HPDE6-E6E7 (cell line): Measurements from ENCODE around the gene ALDOC.
"Not testable (repeated sequence)": the region's sequence is repeated elsewhere in the genome, so short reads cannot be mapped to it uniquely, and the experiment has no call there.

Source experiments
- DNase-seq: peaks from one replicate; pipeline ENCODE4 v3.0.0; 2011; ENCODE audit warnings: missing footprints; ENCODE audit errors: extremely low spot score

ALDOC gene

GRCh38 chr17:28582513-28582912, 5.8 kb upstream of the ALDOC start:
- no peak for DNase-seq

DNA sequence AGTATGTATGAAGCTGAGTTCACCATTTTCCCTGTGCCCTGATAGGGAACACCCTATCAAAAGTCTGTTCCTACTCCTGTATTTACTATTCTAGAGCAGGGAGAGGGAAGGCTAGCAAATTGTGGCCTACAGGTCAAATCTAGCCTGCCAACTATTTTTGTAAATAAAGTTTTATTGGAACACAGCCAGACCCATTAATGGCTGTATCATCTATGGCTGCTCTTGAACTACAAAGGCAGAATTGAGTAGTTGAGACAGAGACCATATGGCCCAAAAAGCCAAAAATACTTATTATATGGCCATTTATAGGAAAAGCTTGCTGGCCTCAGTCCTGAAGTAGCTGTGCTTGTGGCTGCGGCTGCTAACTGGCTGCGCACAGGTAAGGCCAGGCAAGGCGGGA, 4.3 kb upstream of the ALDOC start:
- DNase-seq, result no peak

DNA sequence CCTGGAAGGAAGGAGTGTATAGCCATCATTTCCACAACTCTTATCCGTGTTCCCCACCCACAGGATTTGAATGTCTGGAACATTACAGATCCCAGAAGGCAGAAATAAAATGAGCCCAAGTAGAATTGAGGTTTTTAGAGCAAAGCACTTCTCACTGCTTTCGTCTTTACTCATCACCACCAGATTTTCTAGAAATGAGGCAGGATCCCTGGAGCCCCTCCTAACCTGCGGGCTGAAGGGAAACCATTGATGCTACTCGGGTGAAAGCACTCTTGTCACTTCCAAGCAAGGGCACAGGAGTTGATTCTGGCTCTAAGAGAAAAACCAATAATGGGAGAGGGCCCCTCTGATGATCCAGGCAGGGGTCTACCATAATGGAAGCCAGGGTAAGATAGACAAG, 2.8 kb upstream of the ALDOC start:
- no peak for DNase-seq

DNA sequence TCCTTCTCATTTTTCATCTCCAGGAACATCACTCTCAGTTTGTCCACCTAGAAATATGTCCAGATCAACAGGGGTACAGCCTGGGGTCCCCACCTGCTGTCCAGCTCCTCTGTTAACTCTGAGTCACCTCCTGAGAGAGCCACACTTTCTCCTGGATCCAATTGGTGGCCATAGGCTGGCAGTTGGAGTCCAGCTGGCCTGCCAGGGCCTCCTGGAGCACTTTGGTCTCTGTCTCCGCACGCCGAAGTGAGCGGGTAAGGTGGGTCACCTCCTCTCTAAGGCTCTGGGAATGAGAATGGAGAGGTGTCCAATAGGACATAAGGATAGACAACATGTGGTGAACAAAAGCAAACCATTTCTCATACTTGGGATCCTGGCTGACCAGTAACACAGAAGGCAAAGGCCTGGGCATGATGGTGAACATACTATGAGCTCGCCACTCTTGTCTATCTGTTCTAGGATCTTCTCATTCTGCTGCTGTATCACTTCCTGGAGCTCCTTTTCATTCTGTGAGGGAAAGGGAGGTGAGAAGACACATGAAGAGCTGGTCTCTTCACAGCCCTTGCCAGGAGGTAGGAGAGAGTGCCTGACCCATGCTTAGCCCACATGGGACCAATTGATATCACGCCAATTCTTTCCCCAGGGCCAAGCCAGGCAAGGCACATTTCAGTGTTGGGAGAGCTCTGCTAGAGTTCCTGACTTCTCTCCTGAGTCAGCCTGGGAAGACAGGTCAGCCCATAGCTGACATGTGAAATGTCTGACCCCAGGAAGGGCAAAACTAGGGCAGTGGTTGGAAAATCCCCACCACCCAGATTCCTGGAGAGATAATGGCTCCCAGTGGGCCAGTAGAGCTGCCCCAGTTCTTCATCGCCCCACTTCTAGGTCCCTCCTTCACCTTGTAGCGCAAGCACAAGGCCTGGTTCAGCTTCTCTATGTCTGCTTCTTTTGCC, 1.8 kb upstream of the ALDOC start:
- DNase-seq, result no peak

GRCh38 chr17:28577466-28577824, 750 bp upstream of the ALDOC start:
- no peak for DNase-seq

DNA sequence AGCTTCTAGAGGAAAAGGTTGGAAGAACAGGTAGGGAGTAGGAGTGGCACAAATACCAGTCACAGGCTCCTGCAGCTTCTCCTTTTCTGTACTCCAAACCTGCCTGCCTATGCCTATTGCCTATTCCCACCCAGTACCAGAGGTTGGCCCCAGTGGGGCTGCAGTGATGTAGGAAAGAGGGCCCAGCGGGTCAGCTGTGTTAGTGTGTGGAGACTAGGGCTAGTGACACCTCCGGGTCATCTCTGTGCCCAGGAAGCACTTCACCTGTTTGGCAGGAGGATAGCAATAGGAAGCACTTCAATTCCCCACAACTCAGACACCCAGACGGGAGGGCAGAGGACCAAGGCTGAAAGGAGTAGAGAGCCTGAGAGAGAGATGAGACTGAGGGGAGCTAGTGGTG, 679 bp downstream of the ALDOC start:
- not testable (repeated sequence) for DNase-seq

GRCh38 chr17:28575126-28575795, 1.4 kb downstream of the ALDOC start:
- no peak for DNase-seq

DNA sequence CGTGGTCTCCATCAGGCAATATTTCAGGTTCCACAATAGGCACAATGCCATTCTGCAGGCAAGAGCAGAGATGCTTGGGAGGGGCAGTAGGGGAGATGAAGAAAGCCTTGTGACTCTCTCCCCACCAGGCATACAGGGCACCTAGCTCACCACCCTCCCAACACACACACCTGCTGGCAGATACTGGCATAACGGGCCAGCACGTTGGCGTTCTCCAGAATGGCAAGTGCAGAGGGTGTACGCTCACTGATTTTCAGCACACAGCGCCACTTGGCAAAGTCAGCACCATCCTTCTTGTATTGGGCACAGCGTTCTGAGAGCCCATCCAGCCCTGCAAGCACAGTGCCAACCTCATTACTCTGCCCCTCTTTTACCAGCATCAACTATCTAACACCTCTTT, 2.2 kb downstream of the ALDOC start:
- DNase-seq, result no peak

DNA sequence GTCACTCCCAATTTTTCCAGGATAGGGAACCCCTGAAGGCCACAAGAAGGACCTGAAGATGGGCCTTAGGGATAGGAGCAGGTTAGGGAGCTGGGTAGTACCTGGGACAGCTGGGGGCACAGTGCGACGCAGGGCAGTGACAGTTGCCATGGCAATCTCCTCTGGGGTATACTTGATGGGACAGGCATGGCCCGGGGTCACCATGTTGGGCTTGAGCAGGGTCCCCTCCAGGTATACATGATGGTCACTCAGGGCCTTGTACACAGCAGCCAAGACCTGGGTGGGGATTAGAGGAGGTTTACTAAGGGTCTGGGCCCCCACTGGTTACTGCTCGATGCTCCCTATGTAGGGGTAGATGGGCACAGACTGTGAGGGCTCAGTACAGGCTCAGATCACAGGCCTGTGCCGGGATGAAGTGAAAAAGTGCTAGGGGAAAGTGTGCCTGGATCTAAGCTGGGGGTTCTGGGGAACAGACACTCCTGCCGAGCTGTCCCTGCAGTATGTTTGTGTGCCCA, 2.7 kb downstream of the ALDOC start:
- no peak for DNase-seq

- no peak for DNase-seq
These were observed 3.2 kb downstream of the ALDOC start for GRCh38 chr17:28573521-28573920.

DNA sequence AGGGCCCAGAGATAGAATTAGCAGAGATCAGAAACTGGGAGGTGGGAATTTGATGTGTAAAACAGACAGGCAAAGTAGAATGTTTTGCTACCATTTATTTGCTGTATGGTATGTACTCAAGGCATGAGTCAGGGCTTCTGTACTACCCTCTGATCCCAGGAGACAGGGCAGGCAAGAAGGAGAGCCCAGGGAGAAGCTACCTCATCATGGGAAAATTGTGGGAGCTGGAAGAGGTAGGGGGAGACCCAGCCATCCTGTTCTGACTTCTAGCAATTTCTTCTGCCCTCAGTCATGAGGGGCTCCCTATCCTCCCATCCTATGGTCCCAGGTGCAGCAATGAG, 3.7 kb downstream of the ALDOC start:
- DNase-seq, result no peak

DNA sequence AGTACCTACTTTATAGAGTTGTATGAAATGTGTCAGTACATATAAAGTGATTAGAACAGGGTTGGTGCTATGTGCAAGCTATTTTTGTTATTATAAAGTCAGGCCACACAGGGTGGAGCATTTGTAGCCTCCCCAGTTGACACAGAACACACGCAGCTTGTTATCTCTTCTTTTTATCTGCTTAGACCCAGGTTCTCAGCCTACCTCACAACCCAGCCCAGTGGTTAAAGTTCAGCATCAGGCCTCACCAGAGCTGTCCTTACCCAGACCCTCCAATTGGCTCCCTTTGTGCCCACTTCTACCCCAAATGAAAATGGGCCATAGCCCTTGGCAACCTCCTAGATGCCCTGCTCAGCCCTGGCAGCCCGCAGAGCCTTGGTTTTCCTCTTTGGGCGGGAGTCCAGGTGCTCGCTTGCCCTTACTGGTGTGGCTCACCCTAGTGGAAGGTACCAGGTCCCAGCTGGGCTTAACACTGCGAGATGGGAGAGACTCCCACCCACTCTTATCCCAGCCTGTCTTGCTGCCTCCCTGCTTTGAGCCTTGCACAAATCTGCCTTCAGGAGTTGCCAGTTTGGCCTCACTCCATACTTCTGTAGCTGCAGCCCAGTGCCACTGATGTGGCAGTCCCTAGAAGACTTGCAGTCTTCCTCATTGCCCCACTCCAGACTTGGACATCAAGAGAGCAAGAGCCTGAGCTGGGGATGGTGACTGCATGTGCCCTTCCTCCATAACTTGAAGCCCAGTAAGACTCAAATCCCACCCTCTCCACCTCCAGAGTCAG, 4.2 kb downstream of the ALDOC start:
- DNase-seq, result no peak

GRCh38 chr17:28571361-28572122, 5.2 kb downstream of the ALDOC start, which contains the start of gene PIGS:
Gene PIGS, minus strand, starts transcription at chr17:28571524. Its CDS starts 28 bp downstream, at chr17:28571496.
- peak; percentile 98 for DNase-seq

- no peak for DNase-seq
These were observed 5.9 kb downstream of the ALDOC start for GRCh38 chr17:28570716-28571360.

- no peak for DNase-seq
These were observed 7.2 kb downstream of the ALDOC start for GRCh38 chr17:28569446-28569845.

DNA sequence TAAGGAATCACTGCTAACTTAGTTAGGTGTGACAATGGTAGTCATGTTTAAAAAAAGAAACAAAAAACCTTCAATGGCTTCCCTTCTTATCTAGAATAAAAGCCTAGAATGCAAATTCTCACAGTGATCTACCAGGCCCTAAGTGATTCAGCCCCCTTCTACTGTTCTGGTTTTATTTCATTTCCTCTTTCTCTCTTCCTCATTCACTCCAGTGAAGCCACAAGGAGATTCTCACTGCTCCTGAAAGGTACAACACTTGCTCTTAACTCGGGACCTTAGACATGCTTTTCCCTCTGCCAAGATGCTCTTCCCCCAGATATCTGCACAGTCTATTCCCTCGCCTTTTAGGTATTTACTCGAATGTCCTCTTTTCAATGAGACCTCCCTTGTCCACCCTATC, 9.1 kb downstream of the ALDOC start:
- no peak for DNase-seq

DNA sequence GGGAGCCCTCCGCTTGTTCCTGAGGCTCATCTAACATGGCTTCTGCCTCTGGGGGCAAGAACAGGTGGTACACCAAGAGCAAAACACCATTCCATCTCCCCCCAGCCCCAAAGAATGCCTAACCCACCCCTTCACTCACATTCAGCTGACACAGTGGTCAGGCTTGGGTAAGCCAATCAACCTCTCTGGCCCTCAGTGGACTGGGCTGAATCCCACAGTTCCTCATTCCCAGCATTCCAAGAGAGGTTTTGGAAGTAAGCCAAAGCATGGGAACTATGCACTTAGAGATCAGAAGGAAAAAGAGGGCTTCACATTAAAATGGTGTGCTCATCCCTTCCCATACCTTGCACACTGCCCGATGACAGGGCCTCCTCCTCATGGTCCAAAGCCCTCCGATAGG, 13.2 kb downstream of the ALDOC start:
- DNase-seq, result no peak

DNA sequence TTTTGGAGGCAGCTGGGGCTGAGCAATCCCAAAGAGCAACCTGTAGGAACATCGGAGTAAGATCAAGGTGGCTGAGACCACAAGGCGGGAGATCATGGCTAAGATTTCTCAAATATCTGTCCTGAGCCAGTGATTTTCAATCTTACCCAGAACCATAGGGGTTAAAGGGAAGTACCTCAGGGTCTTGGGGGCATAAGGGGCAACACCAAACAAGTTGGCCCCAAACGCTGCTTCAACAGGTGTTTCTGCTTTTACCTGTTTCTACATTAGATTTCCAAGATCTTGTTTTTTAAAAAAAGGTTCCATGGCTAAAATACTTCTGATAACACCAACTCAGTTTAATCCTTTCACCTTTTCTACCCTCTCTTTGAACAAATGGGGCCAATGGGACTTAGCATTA, 21.7 kb downstream of the ALDOC start:
- DNase-seq, result no peak

DNA sequence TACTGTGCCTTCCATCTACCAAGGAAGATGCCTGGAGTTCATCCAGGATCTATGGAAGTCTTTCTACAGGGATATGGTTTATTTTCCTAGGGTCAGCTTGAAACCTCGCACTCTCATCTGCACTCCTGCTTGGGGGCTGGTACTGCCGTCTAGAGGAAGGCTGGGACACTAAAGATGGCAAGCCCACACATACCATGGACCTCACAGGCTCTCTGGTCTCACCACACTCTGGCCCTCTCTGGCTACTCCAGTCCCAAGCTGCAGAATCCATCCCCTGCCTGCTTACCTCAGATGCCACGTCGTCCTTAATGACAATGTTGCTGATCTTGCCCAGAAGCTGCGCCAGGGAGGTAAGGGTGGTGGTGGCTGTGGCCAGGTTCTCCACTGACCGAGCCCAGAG, 22.1 kb downstream of the ALDOC start:
- DNase-seq, result no peak

- DNase-seq, result no peak
These were observed 23.6 kb downstream of the ALDOC start for GRCh38 chr17:28553000-28553505.
